Liver (tissue), 3 donors: Measurements from ENCODE around the gene NCOA4.

ENCODE experiments used
- CTCF ChIP-seq: fragments of 150-350 bp; IDR thresholded peaks from 2 replicates; pipeline ENCODE4 v1.5.1; 2017; ENCODE audit warnings: improper control_type of control experiment, low read depth, low read length; ENCODE audit not compliant: missing input control
- EGR1 ChIP-seq, 2 donors: IDR thresholded peaks; 2 replicates each; pipeline ENCODE4 v1.6.1; 2016 to 2018; ENCODE audit warnings: antibody characterized with exemption in 2 of 2, low read depth in 2 of 2
- GABPA ChIP-seq, 2 donors: IDR thresholded peaks in 1 of 2; conservative IDR thresholded peaks in 1 of 2; 2 replicates each; pipeline ENCODE4 v1.6.1; 2016; ENCODE audit warnings: antibody characterized with exemption in 2 of 2, mild to moderate bottlenecking in 1 of 2, moderate library complexity in 1 of 2
- JUND ChIP-seq, 2 donors: IDR thresholded peaks; 2 replicates each; pipeline ENCODE4 v1.6.1; 2016; ENCODE audit warnings: antibody characterized with exemption in 2 of 2
- NR2F2 ChIP-seq: IDR thresholded peaks from 2 replicates; pipeline ENCODE4 v1.6.1; 2016; ENCODE audit warnings: antibody characterized with exemption
- RAD21 ChIP-seq, 2 donors: IDR thresholded peaks; 2 replicates each; pipeline ENCODE4 v1.6.1; 2016; ENCODE audit warnings: antibody characterized with exemption in 2 of 2, mild to moderate bottlenecking in 2 of 2
- REST ChIP-seq: IDR thresholded peaks from 2 replicates; pipeline ENCODE4 v1.6.1; 2016; ENCODE audit warnings: antibody characterized with exemption, mild to moderate bottlenecking
- RXRA ChIP-seq, 2 donors: IDR thresholded peaks; 2 replicates each; pipeline ENCODE4 v1.6.1; 2017 to 2018; ENCODE audit warnings: antibody characterized with exemption in 2 of 2, mild to moderate bottlenecking in 1 of 2
- SP1 ChIP-seq: IDR thresholded peaks from 2 replicates; pipeline ENCODE4 v1.6.1; 2018; ENCODE audit warnings: antibody characterized with exemption, mild to moderate bottlenecking
- TAF1 ChIP-seq: conservative IDR thresholded peaks from 2 replicates; pipeline ENCODE4 v1.6.1; 2016; ENCODE audit warnings: antibody characterized with exemption, mild to moderate bottlenecking
- YY1 ChIP-seq: IDR thresholded peaks from 2 replicates; pipeline ENCODE4 v1.6.1; 2016; ENCODE audit warnings: antibody characterized with exemption, mild to moderate bottlenecking
- TF ChIP-seq, protein P1 (sequence below): IDR thresholded peaks from 2 replicates; pipeline ENCODE4 v1.6.1; 2016; ENCODE audit warnings: antibody characterized with exemption
- TF ChIP-seq, protein P2 (sequence below): IDR thresholded peaks from 2 replicates; pipeline ENCODE4 v1.6.1; 2016; ENCODE audit warnings: antibody characterized with exemption
- TF ChIP-seq, protein P3 (sequence below): IDR thresholded peaks from 2 replicates; pipeline ENCODE4 v1.6.1; 2016; ENCODE audit warnings: antibody characterized with exemption
- donor health status: healthy.
- donor health status: healthy.

DNA sequence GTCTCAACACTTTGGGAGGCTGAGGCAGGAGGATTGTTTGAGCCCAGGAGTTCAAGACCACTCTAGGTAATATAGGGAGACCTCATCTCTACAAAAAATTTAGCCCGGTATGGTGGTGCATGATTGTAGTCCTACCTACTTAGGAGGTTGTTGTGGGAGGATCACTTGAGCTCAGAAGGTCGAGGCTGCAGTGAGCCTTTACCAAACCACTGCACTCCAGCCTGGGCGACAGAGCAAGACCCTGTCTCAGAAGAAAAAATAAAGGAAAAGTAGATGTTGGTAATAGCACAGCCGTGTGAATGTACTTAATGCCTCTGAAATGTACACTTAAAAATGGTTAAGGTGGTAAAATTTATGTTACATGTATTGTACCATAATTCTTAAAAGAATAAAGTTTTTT is 32.9 kb downstream of the NCOA4 start:
- TF ChIP-seq RAD21 (IDR thresholded peaks at IDR 0.05): no peak
- TF ChIP-seq RXRA (IDR thresholded peaks at IDR 0.05): no peak
- TF ChIP-seq TAF1: no peak
- no peak for TF ChIP-seq EGR1 (IDR thresholded peaks at IDR 0.05; ENCODE audit: low read depth in 2 of 2)
- TF ChIP-seq CTCF: no peak
- no peak for TF ChIP-seq YY1
- no peak for TF ChIP-seq REST
- TF ChIP-seq SP1: no peak
- TF ChIP-seq, protein P1, sequence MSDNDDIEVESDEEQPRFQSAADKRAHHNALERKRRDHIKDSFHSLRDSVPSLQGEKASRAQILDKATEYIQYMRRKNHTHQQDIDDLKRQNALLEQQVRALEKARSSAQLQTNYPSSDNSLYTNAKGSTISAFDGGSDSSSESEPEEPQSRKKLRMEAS: no peak
- TF ChIP-seq, protein P2, sequence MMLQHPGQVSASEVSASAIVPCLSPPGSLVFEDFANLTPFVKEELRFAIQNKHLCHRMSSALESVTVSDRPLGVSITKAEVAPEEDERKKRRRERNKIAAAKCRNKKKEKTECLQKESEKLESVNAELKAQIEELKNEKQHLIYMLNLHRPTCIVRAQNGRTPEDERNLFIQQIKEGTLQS: no peak
- no peak for TF ChIP-seq JUND (IDR thresholded peaks at IDR 0.05)
- TF ChIP-seq, protein P3, sequence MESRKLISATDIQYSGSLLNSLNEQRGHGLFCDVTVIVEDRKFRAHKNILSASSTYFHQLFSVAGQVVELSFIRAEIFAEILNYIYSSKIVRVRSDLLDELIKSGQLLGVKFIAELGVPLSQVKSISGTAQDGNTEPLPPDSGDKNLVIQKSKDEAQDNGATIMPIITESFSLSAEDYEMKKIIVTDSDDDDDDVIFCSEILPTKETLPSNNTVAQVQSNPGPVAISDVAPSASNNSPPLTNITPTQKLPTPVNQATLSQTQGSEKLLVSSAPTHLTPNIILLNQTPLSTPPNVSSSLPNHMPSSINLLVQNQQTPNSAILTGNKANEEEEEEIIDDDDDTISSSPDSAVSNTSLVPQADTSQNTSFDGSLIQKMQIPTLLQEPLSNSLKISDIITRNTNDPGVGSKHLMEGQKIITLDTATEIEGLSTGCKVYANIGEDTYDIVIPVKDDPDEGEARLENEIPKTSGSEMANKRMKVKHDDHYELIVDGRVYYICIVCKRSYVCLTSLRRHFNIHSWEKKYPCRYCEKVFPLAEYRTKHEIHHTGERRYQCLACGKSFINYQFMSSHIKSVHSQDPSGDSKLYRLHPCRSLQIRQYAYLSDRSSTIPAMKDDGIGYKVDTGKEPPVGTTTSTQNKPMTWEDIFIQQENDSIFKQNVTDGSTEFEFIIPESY: no peak
- TF ChIP-seq NR2F2: no peak
- TF ChIP-seq GABPA (IDR thresholded peaks at IDR 0.05 in 1 of 2, conservative IDR thresholded peaks at IDR 0.05 in 1 of 2): no peak
